ENCODE measurements around the gene POU2F2.
"Not testable (repeated sequence)": the region's sequence is repeated elsewhere in the genome, so short reads cannot be mapped to it uniquely, and the experiment has no call there.

POU2F2 gene

DNA sequence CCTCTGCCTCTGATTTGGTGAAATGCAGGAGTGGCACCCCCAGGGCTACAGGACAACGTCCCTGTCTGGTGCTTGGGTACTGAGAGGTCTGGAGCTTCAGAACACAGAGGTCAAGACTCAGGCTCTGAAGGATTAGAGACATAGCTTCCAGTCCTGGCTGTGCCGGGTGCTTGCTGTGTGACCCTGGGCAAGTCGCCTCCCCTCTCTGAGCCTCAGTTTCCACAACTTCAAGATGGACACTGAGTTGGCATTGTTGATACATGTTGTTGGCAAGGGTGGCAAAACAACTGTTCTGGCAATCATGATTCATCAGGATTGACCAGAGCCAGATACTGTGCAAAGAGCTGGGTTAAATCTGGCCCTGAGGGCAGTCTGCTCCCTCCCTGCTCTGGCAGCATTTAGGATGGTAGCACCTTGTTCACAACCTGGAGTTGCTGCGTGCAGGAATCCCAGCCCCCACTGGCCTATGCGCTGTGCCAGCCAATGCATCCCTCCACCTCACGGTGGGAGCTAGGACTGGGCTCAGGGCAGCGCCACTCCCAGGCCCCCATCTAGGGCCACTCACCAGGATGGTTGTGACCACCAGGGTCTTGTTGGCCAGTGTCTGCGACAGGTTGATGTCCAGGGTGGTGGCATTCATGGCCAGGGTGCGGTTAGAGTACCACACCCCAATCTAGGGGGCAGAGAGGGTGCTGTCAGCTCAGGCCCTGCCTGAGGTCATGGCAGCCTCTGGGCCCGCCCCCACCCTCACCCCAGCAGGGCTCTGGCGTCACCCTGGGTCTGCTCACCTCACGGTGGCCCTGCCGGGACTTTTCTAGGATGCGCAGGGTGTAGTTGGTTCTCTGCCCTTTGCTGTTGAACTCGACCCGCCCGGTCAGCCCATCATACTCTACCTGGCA, 79.0 kb downstream of the POU2F2 start:
- DNase-seq: no peak

DNA sequence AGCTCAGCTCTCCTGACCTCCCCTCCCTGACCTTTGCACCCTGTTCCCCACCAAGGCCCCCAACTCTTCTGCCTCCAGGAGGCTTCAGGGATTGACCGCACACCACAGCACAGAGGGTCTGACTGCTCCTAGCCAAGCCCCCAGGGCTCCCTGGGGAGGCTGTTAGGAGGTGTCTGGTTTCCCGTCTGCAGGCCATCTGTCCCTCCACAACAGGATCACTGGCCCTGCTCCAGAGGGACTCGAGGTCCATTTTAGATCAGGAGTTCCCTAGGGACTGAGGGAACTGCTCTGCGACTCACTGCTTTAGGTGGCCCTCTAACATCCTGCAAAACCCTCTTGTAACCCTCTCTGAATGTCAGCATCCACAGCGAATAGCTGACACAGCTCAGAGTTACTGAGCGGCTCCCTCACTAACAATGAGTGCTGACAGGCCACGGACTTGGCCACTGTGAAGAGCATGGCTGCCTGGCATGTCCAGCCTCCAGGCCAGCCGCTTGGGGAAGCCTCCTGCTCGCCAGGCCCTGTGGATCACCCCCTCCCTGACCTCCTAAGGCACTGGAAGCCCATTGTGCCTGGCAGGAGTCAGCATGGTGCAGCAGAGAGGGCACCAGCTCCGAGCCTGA, 79.9 kb downstream of the POU2F2 start:
- no peak for DNase-seq

DNA sequence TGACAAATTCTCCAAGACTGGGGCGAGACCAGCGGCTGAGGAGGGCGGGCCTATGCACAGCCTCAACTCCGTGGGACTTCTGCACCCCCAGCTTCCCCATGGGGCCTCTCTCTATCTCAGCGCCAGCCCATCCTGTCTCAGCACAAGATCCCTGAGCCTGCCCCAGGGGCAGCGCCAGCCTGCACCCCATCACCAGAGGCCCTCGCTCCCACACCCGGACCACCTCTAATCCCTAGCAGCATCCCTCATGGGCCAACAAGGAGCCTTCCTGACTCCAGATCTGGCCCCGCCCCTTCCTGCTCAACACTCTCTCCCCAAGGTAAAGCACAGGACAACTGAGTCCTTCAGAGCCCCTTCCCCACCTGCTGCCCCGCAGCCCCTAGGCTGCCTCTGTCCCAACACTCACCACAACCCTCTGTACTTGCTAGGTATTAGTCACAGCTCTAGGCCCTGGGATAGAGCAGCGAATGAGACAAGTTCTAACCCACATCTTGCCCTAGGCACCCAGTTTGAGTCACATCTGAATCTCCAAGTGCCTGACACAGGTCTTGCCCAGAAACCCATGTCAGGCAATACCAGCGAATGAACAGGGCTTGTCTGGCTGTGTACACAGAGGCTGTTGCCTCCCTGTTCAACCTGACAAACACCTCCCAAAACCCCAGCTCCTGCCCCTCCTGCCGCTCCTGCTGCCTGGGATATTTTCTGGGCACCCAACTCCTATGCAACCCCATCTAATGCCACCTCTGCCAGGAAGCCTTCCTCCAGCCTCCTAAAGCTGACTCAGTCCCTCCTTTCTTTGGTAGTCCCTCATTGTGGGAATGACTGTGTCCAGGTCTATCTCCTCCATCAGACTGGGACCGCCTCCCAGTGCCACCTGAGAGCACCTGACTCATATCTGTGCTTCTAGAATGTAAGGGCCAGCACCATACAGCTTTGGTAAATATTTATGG, 80.8 kb downstream of the POU2F2 start:
- no peak for DNase-seq

DNA sequence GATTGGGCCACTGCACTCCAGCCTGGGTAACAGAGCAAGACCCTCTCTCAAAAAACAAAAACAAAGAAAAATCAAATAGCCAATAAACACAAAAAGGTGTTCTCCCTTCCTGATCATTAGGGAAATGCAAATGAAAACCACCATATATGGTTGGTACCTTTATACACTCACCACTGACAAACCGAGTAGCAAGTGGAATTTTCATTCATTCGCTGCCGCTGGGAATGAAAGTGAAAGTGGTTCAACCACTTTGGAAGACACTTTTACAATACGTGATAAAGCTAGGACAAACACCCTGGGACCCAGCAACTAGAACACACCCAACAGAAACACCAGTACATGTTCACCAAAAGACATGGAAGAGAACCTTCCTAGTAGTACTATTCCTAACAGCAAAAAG, 83.3 kb downstream of the POU2F2 start:
- no peak for DNase-seq

DNA sequence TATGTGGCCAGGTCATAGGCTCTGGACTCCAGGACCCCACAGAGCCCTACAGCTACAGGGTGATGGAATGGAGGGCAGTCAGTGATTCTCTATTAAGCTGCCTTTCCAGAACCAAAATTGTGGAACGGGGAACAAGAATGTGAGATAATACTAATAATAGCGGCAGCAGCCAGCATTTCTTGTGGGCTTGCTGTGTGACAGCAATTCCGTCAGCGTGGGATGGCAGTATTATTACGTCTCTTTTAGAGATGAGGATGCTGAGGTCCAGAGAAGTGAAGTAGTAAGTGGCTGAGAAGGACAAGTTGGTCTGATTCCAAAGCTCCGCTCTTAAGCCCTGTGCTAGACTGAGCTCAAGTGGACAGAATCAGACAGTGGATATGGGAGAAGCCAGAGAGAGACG, 86.7 kb downstream of the POU2F2 start:
- no peak for DNase-seq

DNA sequence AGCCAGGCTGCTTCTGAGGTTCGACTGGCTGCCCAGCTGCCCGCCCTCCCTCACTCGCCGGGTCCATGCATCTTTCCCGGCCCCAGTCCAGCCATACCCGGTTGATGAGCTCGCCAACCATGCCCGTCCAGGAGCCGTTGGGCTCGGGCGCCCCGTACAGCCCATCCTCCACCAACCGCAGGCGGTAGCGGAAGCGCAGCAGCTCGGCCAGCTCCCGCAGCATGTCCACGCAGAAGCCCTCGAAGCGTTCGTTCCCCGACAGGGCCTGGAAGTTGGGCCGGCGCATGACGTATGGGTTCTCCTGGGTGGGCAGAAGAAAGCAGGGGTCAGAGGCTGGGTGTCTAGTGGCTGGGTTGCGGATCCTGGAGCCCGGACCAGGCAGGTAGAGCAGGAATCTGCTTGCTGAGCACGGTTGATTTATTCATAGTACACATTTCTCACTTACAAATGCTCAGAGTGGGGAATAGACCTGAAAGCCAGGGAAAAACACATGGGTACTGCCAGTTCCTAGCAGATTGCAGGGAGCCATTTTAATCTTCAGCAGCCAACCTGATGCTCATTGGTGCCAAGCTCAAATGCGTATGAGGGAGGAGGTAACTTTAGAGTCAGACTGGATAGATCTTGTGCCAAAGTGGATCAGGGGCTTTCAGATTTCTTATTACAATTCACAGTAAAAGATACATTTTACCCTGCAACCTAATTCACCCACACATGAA, 89.6 kb downstream of the POU2F2 start:
- no peak for DNase-seq

DNA sequence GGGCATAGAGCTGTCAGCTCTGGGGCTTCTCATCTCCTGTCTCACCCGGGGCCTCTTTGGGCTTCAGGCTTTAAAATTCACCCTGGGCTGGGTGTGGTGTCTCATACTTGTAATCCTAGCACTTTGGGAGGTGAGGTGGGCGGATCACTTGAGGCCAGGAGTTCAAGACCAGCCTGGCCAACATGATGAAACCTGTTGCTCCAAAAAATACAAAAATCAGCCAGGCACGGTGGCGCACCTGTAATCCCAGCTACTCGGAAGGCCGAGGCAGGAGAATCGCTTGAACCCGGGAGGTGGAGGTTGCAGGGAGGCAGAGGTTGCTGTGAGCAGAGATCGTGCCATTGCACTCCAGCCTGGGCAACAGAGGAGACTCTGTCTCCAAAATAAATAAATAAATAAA, 91.8 kb downstream of the POU2F2 start:
- DNase-seq: not testable (repeated sequence)

DNA sequence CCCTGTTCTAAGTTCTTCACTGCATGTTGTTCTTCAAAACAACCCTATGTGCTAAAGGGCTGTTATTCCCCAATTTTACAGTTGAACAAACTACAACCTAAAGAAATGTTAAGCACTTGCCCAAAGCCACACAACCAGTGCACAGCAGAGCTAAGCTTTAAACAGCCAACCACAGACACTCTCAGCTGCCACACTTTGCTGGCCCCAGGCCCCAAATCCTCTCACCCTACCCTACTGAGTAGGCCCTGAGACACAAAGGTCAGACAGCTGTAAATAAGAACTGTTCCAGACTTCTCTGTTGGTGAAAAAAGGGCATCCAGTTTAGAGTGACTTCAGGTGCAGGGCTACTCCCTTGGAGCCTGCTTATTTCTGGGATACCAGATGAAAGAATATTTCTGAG, 92.2 kb downstream of the POU2F2 start:
- DNase-seq: no peak

DNA sequence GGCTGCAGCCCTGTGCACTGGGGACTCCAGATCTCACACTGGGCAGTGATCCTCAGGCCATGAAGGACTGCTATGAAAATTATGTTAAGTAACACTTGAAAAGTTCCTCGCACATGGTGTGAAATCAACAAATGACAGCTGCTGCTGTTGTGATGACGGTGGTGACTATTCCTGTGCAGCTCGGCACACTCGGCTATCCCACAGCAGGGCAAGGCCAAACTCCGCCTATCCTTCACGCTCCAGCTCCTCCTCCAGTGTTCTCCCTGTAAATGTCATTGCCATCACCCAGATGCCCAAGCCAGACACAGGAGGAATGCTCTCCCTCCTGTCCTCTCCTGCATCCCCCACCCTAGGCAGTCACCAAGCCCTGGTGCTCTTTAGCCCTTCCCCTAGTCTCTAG, 93.6 kb downstream of the POU2F2 start:
- no peak for DNase-seq

DNA sequence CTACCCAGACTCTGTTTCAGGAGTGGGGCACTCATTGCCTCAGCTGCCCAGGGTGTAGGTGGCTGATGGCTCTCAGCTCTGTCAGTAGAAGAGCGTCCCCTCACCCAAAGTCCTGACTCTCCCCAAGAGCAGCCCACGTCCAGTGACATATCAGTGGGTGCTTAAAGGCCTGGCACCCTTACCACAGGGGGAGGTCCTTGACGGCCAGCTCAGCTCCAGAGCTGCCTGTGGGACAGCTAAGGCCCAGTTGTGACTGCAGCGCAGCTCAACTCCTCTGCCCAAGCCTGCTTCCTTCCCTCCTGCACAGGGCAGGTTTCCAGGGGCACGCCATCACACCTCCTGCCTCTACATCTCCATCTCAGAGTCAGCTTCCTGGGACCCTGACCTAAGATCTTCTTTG, 94.6 kb downstream of the POU2F2 start:
- no peak for DNase-seq

Measured in NCI-H2227 treated with DMSO at 0.1 percent for 48 hours (cell line).